SK-N-SH (cell line): ENCODE data around the gene PXN. TPM values are rescaled to one million over a fixed set of nuclear protein-coding genes. Genes with fewer than 3 reads are reported as not detected.
A peak's percentile ranks its signal among the peaks of the same experiment; 100 is the strongest.

Experiments used
- CTCF ChIA-PET: fragments of 300-600, 350-600 bp; formaldehyde crosslinking; extraction: SDS; loops from one replicate; lab custom pipeline; 2021; lab: Yijun Ruan, JAX
- POLR2A ChIA-PET: fragments of 350-600 bp; sonication (Branson Sonifier 250); formaldehyde crosslinking; extraction: SDS; loops from one replicate; lab custom pipeline; 2020; ENCODE audit warnings: antibody characterized with exemption, inconsistent platforms; lab: Yijun Ruan, JAX
- DNase-seq: peaks from one replicate; pipeline ENCODE4 v3.0.0; 2012
- H2AFZ ChIP-seq: fragments of 200-600 bp; sonication (generic); 2 replicates; pipeline ENCODE4 v1.8.1; 2016; ENCODE audit warnings: antibody characterized with exemption, mild to moderate bottlenecking, low read depth
- H3F3A ChIP-seq: fragments of 200-600 bp; sonication (generic); replicated peaks from 2 replicates; pipeline ENCODE3; 2016; ENCODE audit warnings: antibody characterized with exemption, mild to moderate bottlenecking; ENCODE audit not compliant: insufficient read depth
- H3K27ac ChIP-seq, 2 experiments: fragments of 200-500 bp in 1 of 2; fragments of 200-600 bp in 1 of 2; sonication (Bioruptor generic) in 1 of 2; sonication (generic), shearing (Covaris generic) in 1 of 2; 2 replicates each; pipeline versions ENCODE4 v1.5.1 to v1.6.1; 2014 to 2016; ENCODE audit warnings: low read depth in 2 of 2, inconsistent platforms in 1 of 2, low read length in 1 of 2, mild to moderate bottlenecking in 1 of 2, mixed read lengths in 1 of 2
- H3K27me3 ChIP-seq: fragments of 200-600 bp; sonication (generic), shearing (Covaris generic); 2 replicates; pipeline ENCODE4 v1.6.1; 2016; ENCODE audit warnings: mixed run types; ENCODE audit not compliant: insufficient read depth
- H3K36me3 ChIP-seq, 2 experiments: fragments of 200-500 bp in 1 of 2; fragments of 200-600 bp in 1 of 2; sonication (Bioruptor generic) in 1 of 2; sonication (generic) in 1 of 2; replicated peaks in 1 of 2; 2 replicates each; pipeline versions ENCODE3 to v1.5.1; 2014 to 2016; ENCODE audit warnings: low read length in 1 of 2, mild to moderate bottlenecking in 1 of 2; ENCODE audit not compliant: insufficient read depth in 2 of 2, control insufficient read depth in 1 of 2
- H3K4me1 ChIP-seq, 2 experiments: fragments of 200-500 bp in 1 of 2; fragments of 200-600 bp in 1 of 2; sonication (Bioruptor generic) in 1 of 2; sonication (generic), shearing (Covaris generic) in 1 of 2; 2 replicates each; pipeline versions ENCODE4 v1.5.1 to v1.6.1; 2014 to 2016; ENCODE audit warnings: low read depth in 1 of 2, low read length in 1 of 2, mixed run types in 1 of 2; ENCODE audit not compliant: insufficient read depth in 2 of 2, control insufficient read depth in 1 of 2
- H3K4me2 ChIP-seq: fragments of 200-600 bp; sonication (generic), shearing (Covaris generic); 2 replicates; pipeline ENCODE4 v1.6.1; 2017; ENCODE audit warnings: mixed run types
- H3K4me3 ChIP-seq, 2 experiments: fragments of 200-500 bp in 1 of 2; fragments of 200-600 bp in 1 of 2; sonication (Bioruptor generic) in 1 of 2; sonication (generic), shearing (Covaris generic) in 1 of 2; 2 replicates each; pipeline versions ENCODE4 v1.5.1 to v1.8.1; 2014 to 2016; ENCODE audit warnings: low read depth in 2 of 2, inconsistent platforms in 1 of 2, low read length in 1 of 2, mild to moderate bottlenecking in 1 of 2, mixed read lengths in 1 of 2, moderate library complexity in 1 of 2
- H3K79me2 ChIP-seq: fragments of 200-600 bp; sonication (generic); 2 replicates; pipeline ENCODE4 v1.8.1; 2017; ENCODE audit warnings: mild to moderate bottlenecking; ENCODE audit not compliant: insufficient read depth
- H3K9ac ChIP-seq: fragments of 200-600 bp; sonication (generic); 2 replicates; pipeline ENCODE4 v1.6.1; 2017; ENCODE audit warnings: mixed run types
- H3K9me2 ChIP-seq: fragments of 200-600 bp; sonication (generic); 2 replicates; pipeline ENCODE4 v1.6.1; 2017; ENCODE audit warnings: mixed run types
- H3K9me3 ChIP-seq: fragments of 200-600 bp; sonication (generic); 2 replicates; pipeline ENCODE4 v1.6.1; 2017; ENCODE audit warnings: mixed run types, mild to moderate bottlenecking, moderate library complexity
- H4K20me1 ChIP-seq: fragments of 200-600 bp; sonication (generic); 2 replicates; pipeline ENCODE4 v1.6.1; 2017; ENCODE audit warnings: mild to moderate bottlenecking, mixed run types; ENCODE audit not compliant: insufficient read depth
- ELF1 ChIP-seq: IDR thresholded peaks from 2 replicates; pipeline ENCODE4 v1.4.0; 2012
- EP300 ChIP-seq, 2 experiments: IDR thresholded peaks; 2 replicates each; pipeline versions ENCODE4 v1.4.0 to v1.6.1; 2012; ENCODE audit warnings: borderline replicate concordance in 1 of 2, low read depth in 1 of 2, low read length in 1 of 2
- FOSL2 ChIP-seq: IDR thresholded peaks from 2 replicates; pipeline ENCODE4 v1.4.0; 2012; ENCODE audit warnings: low read depth, mild to moderate bottlenecking, moderate library complexity, borderline replicate concordance
- FOXM1 ChIP-seq: IDR thresholded peaks from 2 replicates; pipeline ENCODE4 v1.4.0; 2012; ENCODE audit warnings: low read depth, mild to moderate bottlenecking
- IRF3 ChIP-seq: fragments of 150-350 bp; IDR thresholded peaks from 2 replicates; pipeline ENCODE4 v1.6.1; 2016; ENCODE audit warnings: mild to moderate bottlenecking, low read depth, low read length
- MEF2A ChIP-seq: IDR thresholded peaks from 2 replicates; pipeline ENCODE4 v1.4.0; 2012; ENCODE audit warnings: low read depth, borderline replicate concordance
- MXI1 ChIP-seq: IDR thresholded peaks from 2 replicates; pipeline ENCODE4 v1.6.1; 2012; ENCODE audit warnings: mild to moderate bottlenecking, low read depth, low read length, improper control_type of control experiment
- NFIC ChIP-seq: IDR thresholded peaks from 2 replicates; pipeline ENCODE4 v1.4.0; 2012; ENCODE audit warnings: borderline replicate concordance
- NRF1 ChIP-seq: IDR thresholded peaks from 2 replicates; pipeline ENCODE4 v1.6.1; 2012; ENCODE audit warnings: low read depth, mild to moderate bottlenecking, low read length
- POLR2AphosphoS5 ChIP-seq: IDR thresholded peaks from 2 replicates; pipeline ENCODE4 v1.6.1; 2012; ENCODE audit warnings: low read depth, low read length
- RAD21 ChIP-seq: IDR thresholded peaks from 2 replicates; pipeline ENCODE4 v1.6.1; 2012; ENCODE audit warnings: mild to moderate bottlenecking, low read length
- RCOR1 ChIP-seq: fragments of 150-350 bp; IDR thresholded peaks from 2 replicates; pipeline ENCODE4 v1.6.1; 2017; ENCODE audit warnings: antibody characterized with exemption, low read length
- RFX5 ChIP-seq: IDR thresholded peaks from 2 replicates; pipeline ENCODE4 v1.6.1; 2012; ENCODE audit warnings: mild to moderate bottlenecking, improper control_type of control experiment, low read length
- RXRA ChIP-seq: IDR thresholded peaks from 2 replicates; pipeline ENCODE4 v1.4.0; 2012; ENCODE audit warnings: low read depth, mild to moderate bottlenecking, borderline replicate concordance
- SMC3 ChIP-seq: IDR thresholded peaks from 2 replicates; pipeline ENCODE4 v1.6.1; 2012; ENCODE audit warnings: low read depth, low read length, improper control_type of control experiment
- TAF1 ChIP-seq: IDR thresholded peaks from 2 replicates; pipeline ENCODE4 v1.6.1; 2012; ENCODE audit warnings: low read depth, mild to moderate bottlenecking, low read length, moderate library complexity, borderline replicate concordance
- TCF12 ChIP-seq: IDR thresholded peaks from 2 replicates; pipeline ENCODE4 v1.4.0; 2012
- TEAD4 ChIP-seq: IDR thresholded peaks from 2 replicates; pipeline ENCODE4 v1.4.0; 2012; ENCODE audit warnings: mild to moderate bottlenecking, borderline replicate concordance; ENCODE audit not compliant: insufficient read depth
- USF1 ChIP-seq: IDR thresholded peaks from 2 replicates; pipeline ENCODE4 v1.4.0; 2012; ENCODE audit warnings: low read depth, borderline replicate concordance
- YY1 ChIP-seq: IDR thresholded peaks from 2 replicates; pipeline ENCODE4 v1.4.0; 2012; ENCODE audit warnings: low read depth, mild to moderate bottlenecking
- WGBS: methylation state at CpG from one replicate; pipeline ENCODE4 v1.1.6; 2017; ENCODE audit warnings: low lambda C conversion rate; 5-methylcytosine and 5-hydroxymethylcytosine counted together
- polyA plus RNA-seq, 3 experiments: library from polyadenylated mRNA; depleted of rRNA; stranded (reverse); fragments of >200 nt; gene quantifications; 2 replicates each; pipeline ENCODE4 v1.2.3, GENCODE V29; 2012
- TF ChIP-seq, protein P1 (sequence below): IDR thresholded peaks from 2 replicates; pipeline ENCODE4; 2012

The PXN gene
- polyA plus RNA-seq, 1 of the 3 experiments (the other 2 are of a cell fraction), result 89.0 TPM

GRCh38 chr12:120218680-120219606 lies 46.6 kb downstream of the PXN start:
- no peak for TF ChIP-seq RXRA
- TF ChIP-seq MEF2A, result no peak
- no peak for TF ChIP-seq SMC3
- TF ChIP-seq RCOR1, result no peak
- TF ChIP-seq NRF1, result no peak
- TF ChIP-seq RFX5, result no peak
- no peak for TF ChIP-seq TEAD4
- no peak for TF ChIP-seq FOSL2
- TF ChIP-seq MXI1, result no peak
- TF ChIP-seq EP300 (IDR thresholded peaks at IDR 0.05; ENCODE audit: borderline replicate concordance in 1 of 2, low read depth in 1 of 2, low read length in 1 of 2), result no peak
- no peak for TF ChIP-seq ELF1
- TF ChIP-seq, all 33 proteins: peak for 0
- H3K27me3 ChIP-seq, result no peaks in the 10 kb centered on the region
- POLR2A ChIA-PET, result interaction anchor here (1.2 to 3.5 kb wide), 2 partner anchors 11 to 18 kb away, joined by 7 to 28 read pairs; partner anchors contain the start of gene RPLP0
- H3K27ac ChIP-seq, result no peak overlapping the region
- H3F3A ChIP-seq, result peaks cover 3% of the 10 kb centered on the region
- H3K4me3 ChIP-seq, result no peak overlapping the region
- WGBS, result 99% methylated on average over 7 of the region's 19 CpGs
- no peak overlapping the region for H3K4me2 ChIP-seq
- H2AFZ ChIP-seq, result no peak overlapping the region
- no peaks in the 10 kb centered on the region for H3K9me3 ChIP-seq
- CTCF ChIA-PET, result interaction anchor here (1.2 to 18.6 kb wide), 6 partner anchors 9 to 43 kb away, joined by 3 to 618 read pairs (median 9); partner anchors contain the start of genes PXN and RPLP0
- no peak for DNase-seq
- no peaks in the 10 kb centered on the region; the same call in 1 of the 2 replicates for H4K20me1 ChIP-seq
- H3K9me2 ChIP-seq, result no peaks in the 10 kb centered on the region
- no peak overlapping the region for H3K9ac ChIP-seq
- peaks cover 55% of the 10 kb centered on the region for H3K79me2 ChIP-seq
- H3K4me1 ChIP-seq, result no peaks in the 10 kb centered on the region
- H3K36me3 ChIP-seq, result peaks cover 46 to 80% of the 10 kb centered on the region in 2 experiments

DNA sequence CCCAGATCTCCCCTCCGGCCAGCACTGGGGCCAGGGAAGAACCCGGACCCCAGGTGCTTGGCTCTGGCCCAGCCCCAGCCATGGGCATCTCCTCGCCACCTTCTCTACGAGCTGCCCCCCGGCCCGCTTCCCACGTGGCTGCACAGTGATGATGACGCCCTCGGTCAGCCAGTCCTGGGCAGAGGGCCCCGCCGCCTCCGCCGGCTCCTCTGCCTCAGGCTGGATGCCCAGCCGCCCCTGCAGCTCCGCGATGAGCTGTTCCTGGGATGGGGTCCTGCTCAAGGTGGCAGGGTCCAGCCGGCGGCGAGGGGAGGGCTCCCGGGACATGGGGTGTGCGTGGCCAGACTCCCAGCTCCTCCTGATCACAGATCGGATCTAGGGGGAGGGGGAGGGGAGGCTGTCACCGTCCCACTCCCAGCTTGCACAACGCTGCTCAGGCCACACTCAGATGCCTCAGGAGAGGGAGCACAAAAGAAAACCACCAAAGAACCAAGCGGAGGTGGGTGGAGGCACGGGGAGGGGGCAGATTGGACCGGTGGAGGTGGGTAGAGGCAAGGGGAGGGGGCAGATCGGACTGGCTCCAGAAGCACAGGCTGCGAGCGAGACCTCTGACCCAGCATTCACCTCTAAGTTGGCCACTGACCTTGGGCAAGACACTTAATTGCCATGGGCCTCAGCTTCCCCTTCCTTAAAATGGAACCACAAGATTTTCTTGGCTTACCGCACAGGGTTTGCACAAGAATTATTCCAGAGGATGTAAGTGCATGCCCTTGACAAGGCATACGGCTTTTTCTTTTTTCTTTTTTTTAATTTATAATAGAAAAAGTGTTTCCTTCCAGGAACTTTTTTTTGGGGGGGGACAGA lies 48.6 kb downstream of the PXN start:
- TF ChIP-seq MEF2A (no peak), MXI1 (no peak), TAF1 (no peak), SMC3 (no peak), YY1 (no peak), RAD21 (no peak), TCF12 (no peak), FOXM1 (no peak), RXRA (no peak), NRF1 (no peak), POLR2AphosphoS5 (no peak), IRF3 (no peak), NFIC (no peak), USF1 (no peak)
- TF ChIP-seq, protein P1, sequence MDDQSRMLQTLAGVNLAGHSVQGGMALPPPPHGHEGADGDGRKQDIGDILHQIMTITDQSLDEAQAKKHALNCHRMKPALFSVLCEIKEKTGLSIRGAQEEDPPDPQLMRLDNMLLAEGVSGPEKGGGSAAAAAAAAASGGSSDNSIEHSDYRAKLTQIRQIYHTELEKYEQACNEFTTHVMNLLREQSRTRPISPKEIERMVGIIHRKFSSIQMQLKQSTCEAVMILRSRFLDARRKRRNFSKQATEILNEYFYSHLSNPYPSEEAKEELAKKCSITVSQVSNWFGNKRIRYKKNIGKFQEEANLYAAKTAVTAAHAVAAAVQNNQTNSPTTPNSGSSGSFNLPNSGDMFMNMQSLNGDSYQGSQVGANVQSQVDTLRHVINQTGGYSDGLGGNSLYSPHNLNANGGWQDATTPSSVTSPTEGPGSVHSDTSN, result no peak
- 84% methylated on average over 18 of the region's 32 CpGs for WGBS
- DNase-seq, result peak; percentile 62
- no peak overlapping the region for H2AFZ ChIP-seq
- H3F3A ChIP-seq, result peaks cover 3% of the 10 kb centered on the region
- ChIA-PET POLR2A (interaction anchor here (0.7 to 1.2 kb wide), 3 partner anchors 14 to 74 kb away, joined by 3 to 8 read pairs (median 4); partner anchors contain the start of genes RNU4-2 and RPLP0), CTCF (interaction anchor here (0.7 to 18.6 kb wide), 5 partner anchors 12 to 93 kb away, joined by 3 to 618 read pairs (median 15); partner anchors contain the start of genes PXN and RPLP0)
- no peaks in the 10 kb centered on the region for H3K9me3 ChIP-seq
- H3K4me3 ChIP-seq, result no peak overlapping the region
- no peaks in the 10 kb centered on the region for H3K9me2 ChIP-seq
- H3K4me1 ChIP-seq, result no peaks in the 10 kb centered on the region
- H3K79me2 ChIP-seq, result peaks cover 35% of the 10 kb centered on the region
- no peak overlapping the region for H3K27ac ChIP-seq
- H3K27me3 ChIP-seq, result no peaks in the 10 kb centered on the region
- H3K9ac ChIP-seq, result no peak overlapping the region
- no peak overlapping the region for H3K4me2 ChIP-seq
- H3K36me3 ChIP-seq, result peaks cover 36 to 84% of the 10 kb centered on the region in 2 experiments
- H4K20me1 ChIP-seq, result no peaks in the 10 kb centered on the region; the same call in 1 of the 2 replicates
